ENCODE results near the gene TTLL9. TPM values are rescaled to one million over a fixed set of nuclear protein-coding genes. Genes with fewer than 3 reads are reported as not detected.

The TTLL9 gene
- total RNA-seq, 1 donor from 2014 or later: 0.23 TPM

GRCh38 chr20:31939661-31940060 lies 69.2 kb downstream of the TTLL9 start:
- no peak for DNase-seq (ENCODE audit: extremely low read depth, low read depth, low spot score)

GRCh38 chr20:31943052-31943471 lies 72.6 kb downstream of the TTLL9 start:
- DNase-seq (ENCODE audit: extremely low read depth, low read depth, low spot score): no peak

GRCh38 chr20:31945319-31945718 lies 74.9 kb downstream of the TTLL9 start:
- no peak for DNase-seq (ENCODE audit: extremely low read depth, low read depth, low spot score)

GRCh38 chr20:31945785-31946184 lies 75.4 kb downstream of the TTLL9 start:
- no peak for DNase-seq (ENCODE audit: extremely low read depth, low read depth, low spot score)

- no peak for DNase-seq (ENCODE audit: extremely low read depth, low read depth, low spot score)
These were observed 77.6 kb downstream of the TTLL9 start for GRCh38 chr20:31948008-31948407.

GRCh38 chr20:31949877-31950646 lies 79.6 kb downstream of the TTLL9 start:
- no peak for DNase-seq (ENCODE audit: extremely low read depth, low read depth, low spot score)

- no peak for DNase-seq (ENCODE audit: extremely low read depth, low read depth, low spot score)
These were observed 80.7 kb downstream of the TTLL9 start for GRCh38 chr20:31951203-31951529.

DNA sequence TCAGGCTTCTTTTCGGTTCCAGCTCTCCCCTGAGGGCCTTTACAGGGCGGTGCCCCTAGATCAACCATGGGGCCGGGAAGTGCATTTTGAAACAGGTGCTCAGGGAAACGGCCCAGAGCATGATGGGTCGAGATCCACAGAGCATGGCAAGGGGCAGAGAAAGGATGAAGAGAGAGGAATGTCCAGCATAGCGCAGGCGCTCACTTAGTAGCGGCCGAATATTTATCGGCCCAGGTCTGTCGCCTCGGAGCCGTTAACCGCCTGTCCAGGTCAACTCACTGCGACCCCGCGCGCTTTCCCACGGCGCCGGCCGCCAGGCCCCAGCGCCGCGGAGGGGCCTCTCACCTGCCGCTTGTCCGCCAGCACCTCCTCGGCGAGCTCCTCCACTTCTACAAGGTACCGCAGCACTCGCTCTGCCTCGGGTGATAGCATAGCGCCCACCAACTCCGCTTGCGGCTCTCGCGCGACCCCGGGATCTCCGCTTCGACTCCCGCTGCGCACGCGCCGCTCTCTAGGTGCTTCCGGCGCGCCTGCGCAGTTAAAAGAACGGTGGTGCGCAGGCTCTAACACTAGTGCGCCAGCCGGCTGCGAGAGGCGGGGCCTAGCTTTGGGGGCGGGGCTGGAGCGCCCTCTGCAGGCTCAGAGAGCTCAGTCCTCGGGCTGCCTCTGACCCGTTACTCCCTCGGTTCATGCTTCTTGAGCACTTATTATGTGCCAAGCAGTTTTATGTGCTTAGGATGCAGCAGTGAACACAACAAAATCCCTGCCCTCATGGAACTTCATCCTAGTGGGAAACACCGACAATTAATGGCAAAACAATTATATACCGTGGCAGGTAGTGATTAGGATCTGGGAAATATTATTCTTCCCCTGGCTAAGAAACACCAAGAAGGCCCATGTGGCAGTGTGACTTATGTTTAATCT lies 81.4 kb downstream of the TTLL9 start, which contains the start of gene PDRG1:
TSS of gene PDRG1 (minus strand) at position 517 of the 924 bp plus-strand sequence. CDS start at position 432, 85 bp downstream.
- peak; percentile 66 for DNase-seq (ENCODE audit: extremely low read depth, low read depth, low spot score)

DNA sequence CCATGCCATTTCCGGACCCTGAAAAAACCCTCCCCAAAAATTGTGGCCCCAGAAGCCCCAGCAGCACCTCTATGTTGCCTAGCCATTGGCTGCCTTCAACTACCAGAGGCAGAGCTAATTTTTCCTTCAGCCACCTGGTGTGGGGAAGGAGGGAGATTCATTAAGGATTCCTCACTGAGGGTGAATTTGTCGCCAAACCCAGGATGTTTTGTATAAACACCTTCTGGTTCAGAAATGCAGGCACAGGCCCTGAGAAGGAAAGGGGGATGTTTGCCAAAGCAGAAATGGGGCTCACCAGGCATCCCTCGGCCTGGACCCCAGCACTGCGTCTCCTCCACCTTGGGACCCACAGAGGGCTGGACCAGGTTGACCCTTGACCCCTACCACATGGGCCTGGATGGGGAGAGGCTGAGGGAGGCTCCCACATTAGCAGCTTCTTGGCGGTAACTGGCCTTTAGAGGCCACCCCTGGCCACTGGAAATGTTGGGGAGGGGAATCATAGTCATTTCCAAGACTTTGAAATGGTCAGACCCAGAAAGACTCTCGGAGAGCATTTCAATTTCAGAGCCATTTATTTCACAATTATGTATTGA lies 83.2 kb downstream of the TTLL9 start:
- no peak for DNase-seq (ENCODE audit: extremely low read depth, low read depth, low spot score)

DNA sequence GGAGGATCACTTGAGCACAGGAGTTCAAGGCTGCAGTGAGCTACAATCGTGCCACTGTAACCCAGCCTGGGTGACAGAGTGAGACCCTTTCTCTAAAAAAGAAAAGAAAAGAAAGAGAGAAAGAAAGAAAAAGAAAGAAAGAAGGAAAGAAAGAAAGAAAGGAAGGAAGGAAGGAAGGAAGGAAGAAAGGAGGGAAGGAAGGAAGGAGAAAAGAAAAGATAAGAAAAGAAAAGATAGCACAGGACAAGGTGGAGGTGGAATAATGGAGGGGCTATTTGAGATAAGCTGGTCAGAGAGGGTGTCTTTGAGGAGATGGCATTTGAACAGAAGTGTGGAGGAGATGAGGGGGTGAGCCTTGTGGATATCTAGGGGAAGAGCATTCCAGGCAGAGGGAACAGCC lies 84.1 kb downstream of the TTLL9 start:
- DNase-seq (ENCODE audit: extremely low read depth, low read depth, low spot score): no peak

DNA sequence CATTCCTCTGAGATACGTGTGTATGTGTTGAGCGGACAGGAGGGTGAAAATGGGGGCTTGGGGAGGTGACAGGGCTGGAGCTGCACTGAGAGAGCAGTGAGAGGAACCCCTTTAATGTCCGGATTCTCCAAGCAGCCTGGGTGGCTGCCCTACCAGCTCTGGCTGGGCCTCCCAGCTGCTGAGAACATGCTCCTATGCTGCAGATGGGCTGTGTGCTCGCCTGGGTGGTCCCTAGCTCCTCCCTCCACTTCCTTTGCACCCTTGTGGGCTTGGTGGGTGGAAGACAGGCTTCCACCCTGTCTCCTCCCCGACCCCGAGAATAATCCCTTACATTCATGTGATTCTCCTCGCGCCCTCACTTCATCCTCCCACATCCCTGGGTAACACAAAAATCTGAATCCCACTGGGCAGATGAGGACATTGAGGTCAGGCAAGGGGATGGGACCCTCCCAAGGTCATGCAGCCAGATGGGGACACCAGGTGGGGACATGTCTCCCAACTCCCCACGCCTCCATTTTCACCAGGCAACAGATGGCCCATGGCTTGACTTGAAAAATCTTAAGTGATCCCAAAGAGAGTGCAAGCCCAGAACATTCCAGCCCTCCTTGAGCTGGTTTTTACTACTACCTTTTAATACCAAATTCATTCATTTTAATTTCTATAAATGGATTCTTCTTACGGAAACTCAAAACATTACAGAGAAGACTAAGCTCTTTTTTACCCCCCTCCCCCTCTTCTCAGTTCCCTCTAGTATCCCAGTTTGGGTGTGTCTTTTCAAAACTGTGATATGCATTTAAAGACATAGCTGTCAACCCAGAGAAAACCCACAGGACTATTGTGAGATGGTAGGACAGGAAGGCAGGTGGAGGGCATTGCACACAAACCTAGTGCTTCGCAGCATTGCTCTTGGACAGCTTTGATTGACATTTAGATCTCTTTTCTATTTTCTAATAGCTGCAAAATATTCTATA lies 86.4 kb downstream of the TTLL9 start:
- DNase-seq (ENCODE audit: extremely low read depth, low read depth, low spot score): no peak

DNA sequence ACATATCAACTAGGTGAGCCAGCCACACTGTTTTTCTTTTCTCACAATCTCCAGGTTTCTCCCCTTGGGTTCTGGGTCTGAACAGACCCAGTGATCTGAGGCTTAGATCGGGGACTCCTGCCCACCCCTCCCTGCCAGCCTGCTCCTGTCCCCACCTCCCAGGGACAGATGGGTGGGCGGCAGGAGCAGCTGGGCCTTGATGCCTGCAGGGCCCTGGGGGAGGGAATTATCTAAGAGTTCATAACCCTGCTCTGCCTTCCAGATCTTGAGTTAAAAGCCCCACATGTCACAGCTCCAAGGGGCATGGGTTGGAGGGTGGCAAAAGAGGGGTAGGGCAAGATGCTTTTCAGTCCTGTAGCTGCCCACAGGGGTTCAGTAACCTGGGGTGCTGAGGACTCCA lies 92.3 kb downstream of the TTLL9 start:
- DNase-seq (ENCODE audit: extremely low read depth, low read depth, low spot score): no peak

- no peak for DNase-seq (ENCODE audit: extremely low read depth, low read depth, low spot score)
These were observed 93.5 kb downstream of the TTLL9 start for GRCh38 chr20:31963889-31964288.

DNA sequence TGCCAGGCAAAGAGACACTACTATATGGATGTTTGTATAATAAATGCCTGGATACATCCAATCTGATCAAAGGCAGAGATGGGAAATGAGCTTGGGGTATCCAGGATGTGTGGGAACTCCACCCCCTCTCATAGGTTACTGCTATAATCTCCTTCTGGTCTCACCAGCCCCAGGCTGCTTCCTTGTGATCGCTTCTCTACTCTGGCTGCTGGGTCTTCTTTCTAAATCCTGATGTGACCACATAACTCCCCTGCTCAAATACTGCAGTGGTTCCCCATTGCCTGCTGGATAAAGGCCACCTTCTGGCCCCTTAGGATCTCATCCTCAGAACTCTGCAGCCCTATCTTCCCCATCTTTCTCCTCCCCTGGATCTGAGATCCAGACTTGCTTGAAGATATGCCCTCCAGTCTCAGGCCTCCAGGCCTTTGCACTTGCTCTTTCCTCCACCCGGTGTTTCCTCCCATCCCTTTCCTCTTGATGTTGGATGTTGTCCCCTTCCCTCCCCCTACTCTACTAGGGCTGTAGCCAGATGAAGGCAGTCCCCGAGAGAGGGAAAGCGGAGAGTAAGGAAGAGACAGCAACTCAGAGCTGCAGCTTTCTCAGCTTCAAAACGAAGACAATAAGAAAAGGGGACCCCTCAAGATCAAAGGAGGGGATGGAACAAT lies 96.7 kb downstream of the TTLL9 start:
- no peak for DNase-seq (ENCODE audit: extremely low read depth, low read depth, low spot score)

DNA sequence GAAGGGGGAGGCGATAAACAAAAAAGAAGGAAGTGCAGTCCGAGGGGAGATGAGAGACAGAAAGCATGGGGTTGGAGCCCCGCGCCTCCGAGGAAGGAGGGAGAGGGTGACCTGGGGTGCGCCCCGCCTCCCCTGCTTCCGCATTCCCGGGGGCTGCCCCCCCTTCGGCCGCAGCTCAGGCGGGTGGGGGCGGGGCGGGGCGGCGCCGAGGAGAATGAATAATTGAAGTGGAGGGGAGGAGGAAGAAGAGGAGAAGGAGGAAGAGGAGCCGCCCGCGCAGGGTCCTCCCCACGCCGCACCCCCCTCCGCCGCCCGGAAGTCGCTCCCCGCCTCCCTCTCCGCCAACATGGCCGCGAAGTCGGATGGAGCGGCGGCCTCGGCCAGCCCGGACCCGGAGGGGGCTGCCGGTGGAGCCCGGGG lies 97.4 kb downstream of the TTLL9 start, which contains the start of gene XKR7:
TSS of gene XKR7 (plus strand) at position 322 of the 420 bp plus-strand sequence. CDS start at position 347, 25 bp downstream.
- DNase-seq (ENCODE audit: extremely low read depth, low read depth, low spot score): no peak

- no peak for DNase-seq (ENCODE audit: extremely low read depth, low read depth, low spot score)
These were observed 98.1 kb downstream of the TTLL9 start for GRCh38 chr20:31968291-31969126.

GRCh38 chr20:31969991-31970390 lies 99.6 kb downstream of the TTLL9 start:
- DNase-seq (ENCODE audit: extremely low read depth, low read depth, low spot score): no peak

DNA sequence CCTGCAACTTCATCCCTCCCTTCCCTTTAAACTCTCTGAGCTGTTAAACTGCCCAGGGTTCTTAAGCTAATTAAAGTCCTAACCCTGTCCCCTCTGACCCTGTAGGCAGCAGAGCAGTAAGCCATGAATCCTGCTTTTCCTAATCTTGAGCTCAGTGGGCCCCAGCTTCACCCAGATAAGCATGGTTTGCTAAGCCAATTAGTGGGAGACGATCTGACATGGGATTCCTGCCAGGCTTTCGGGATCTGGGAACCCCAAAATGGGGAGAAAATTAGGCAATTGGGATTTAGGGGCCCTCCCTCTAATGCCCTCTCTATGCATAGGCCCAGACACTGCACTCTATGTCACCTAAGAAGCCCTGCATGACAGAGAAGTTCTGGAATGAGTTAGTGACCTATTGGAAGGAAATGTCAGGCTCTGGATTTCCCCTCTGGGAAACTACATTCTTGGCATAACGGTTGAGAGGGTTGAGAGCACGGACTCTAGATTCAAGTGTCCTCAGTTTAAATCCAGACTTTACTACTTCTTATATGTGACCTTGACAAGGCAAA lies 102.1 kb downstream of the TTLL9 start:
- DNase-seq (ENCODE audit: extremely low read depth, low read depth, low spot score): no peak
